ENCODE results near the gene RNF207. TPM values are rescaled to one million over a fixed set of nuclear protein-coding genes. Genes with fewer than 3 reads are reported as not detected.

RNF207 gene
- total and polyA plus RNA-seq, 2 donors (not counting 3 experiments of a cell fraction or from before 2014, with no cell fraction given) = 3.2 to 8.2 TPM

DNA sequence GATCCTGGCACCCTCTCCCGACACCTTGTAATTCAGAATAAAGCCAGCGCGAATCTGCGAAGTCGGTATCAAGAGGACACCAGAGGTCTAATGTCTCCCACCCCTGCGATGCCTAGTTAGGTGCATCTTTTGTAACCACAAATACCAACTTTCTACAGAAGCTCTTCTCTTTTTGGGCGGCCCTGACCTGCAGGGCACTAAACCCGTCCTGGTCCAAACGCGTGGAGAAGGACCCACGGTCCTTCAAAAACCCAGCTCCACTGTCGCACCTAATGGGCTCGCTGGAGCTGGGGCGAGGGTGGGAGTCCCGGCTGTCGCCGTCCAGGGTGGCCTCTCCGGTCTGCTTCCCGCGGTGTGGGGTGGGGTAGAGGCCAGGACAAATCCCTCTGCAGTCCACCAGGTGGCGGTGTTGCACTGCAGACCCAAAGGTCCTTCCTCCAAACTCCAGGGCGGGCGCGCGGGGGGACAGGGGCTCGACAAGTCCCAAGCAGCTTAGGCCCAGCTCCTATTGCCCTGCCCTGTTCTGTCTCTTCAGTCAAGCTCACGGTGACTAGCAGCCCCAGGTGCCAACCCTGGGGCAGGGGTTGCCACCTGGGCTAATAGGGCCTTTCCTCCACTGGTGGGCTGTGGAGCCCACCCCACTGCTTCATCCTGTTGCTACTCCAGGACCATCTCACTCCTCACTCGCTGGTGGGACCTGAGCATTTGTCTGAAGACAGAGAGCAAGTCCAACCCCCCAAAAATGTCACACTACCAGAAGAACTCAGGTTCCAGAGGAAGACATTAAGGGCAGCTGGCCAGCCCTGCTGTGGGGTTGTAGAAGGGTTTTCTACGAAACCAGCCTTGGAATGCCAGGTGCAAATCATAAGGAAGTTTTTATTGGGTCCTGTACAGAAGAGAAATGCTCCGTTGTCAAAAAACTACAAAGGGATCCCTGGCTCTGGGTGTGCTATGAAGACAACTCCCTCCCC is 40.9 kb downstream of the RNF207 start:
- no peaks in the 10 kb centered on the region for H3K9me3 ChIP-seq (replicated peaks; ENCODE audit: control insufficient read depth, insufficient read depth, low read length)
- no peaks in the 10 kb centered on the region for H4K20me1 ChIP-seq (replicated peaks; ENCODE audit: control insufficient read depth, extremely low read depth, insufficient read depth, low read length)
- TF ChIP-seq MYC (IDR thresholded peaks at IDR 0.05; ENCODE audit: low read depth, low read length) = no peak
- TF ChIP-seq, protein P1, sequence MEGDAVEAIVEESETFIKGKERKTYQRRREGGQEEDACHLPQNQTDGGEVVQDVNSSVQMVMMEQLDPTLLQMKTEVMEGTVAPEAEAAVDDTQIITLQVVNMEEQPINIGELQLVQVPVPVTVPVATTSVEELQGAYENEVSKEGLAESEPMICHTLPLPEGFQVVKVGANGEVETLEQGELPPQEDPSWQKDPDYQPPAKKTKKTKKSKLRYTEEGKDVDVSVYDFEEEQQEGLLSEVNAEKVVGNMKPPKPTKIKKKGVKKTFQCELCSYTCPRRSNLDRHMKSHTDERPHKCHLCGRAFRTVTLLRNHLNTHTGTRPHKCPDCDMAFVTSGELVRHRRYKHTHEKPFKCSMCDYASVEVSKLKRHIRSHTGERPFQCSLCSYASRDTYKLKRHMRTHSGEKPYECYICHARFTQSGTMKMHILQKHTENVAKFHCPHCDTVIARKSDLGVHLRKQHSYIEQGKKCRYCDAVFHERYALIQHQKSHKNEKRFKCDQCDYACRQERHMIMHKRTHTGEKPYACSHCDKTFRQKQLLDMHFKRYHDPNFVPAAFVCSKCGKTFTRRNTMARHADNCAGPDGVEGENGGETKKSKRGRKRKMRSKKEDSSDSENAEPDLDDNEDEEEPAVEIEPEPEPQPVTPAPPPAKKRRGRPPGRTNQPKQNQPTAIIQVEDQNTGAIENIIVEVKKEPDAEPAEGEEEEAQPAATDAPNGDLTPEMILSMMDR (IDR thresholded peaks at IDR 0.05; ENCODE audit: extremely low read depth in 1 of 2, insufficient read depth in 1 of 2, low read depth in 1 of 2, low read length in 2 of 2) = peak; percentile 81 to 94
- no peak overlapping the region for H3K4me2 ChIP-seq (ENCODE audit: insufficient read depth, low read length)
- no TSS peak for BruUV-seq (replicated peaks)
- H3K79me2 ChIP-seq (ENCODE audit: control insufficient read depth, insufficient read depth, low read length) = no peaks in the 10 kb centered on the region
- H3K4me3 ChIP-seq (replicated peaks in 1 of 3; ENCODE audit: insufficient read depth in 1 of 3, low read depth in 1 of 3, low read length in 3 of 3) = no peak overlapping the region
- POLR2A ChIA-PET = no interaction called here
- peaks cover 23 to 37% of the 10 kb centered on the region in 2 experiments for H3K27me3 ChIP-seq (ENCODE audit: control insufficient read depth in 2 of 2, insufficient read depth in 2 of 2, low read length in 2 of 2)
- intact Hi-C loops (cut with micrococcal nuclease) (loop anchor here (1.0 kb wide), 5 partner anchors 14 to 192 kb away; no protein-coding TSS in a partner anchor), dilution Hi-C loops (cut with MboI; ENCODE audit: extremely low pct_ligation_motif_present, low sequenced_read_pairs) (no loop called here)
- CTCF ChIA-PET = interaction anchor here (0.6 to 7.8 kb wide), 53 partner anchors 9 to 399 kb away, joined by 3 to 208 read pairs (median 5); partner anchors contain the start of genes ACOT7, GPR153, ICMT and PLEKHG5
- H3K9me1 ChIP-seq (replicated peaks; ENCODE audit: control insufficient read depth, extremely low read depth, insufficient read depth, low read length) = no peaks in the 10 kb centered on the region
- no peak overlapping the region for H3K27ac ChIP-seq (ENCODE audit: insufficient read depth, low read depth, low read length)
- peaks cover 5% of the 10 kb centered on the region for H3K4me1 ChIP-seq (ENCODE audit: control insufficient read depth, extremely low read depth, insufficient read depth, low read length)
- peak; percentile 58 for DNase-seq (ENCODE audit: low read depth, low spot score)
- FAIRE-seq = peak; percentile 77
- no peaks in the 10 kb centered on the region for H3K36me3 ChIP-seq (ENCODE audit: control insufficient read depth in 2 of 2, extremely low read depth in 1 of 2, insufficient read depth in 2 of 2, low read length in 2 of 2)
- H2AFZ ChIP-seq (ENCODE audit: low read depth, low read length) = no peak overlapping the region
- H3K9ac ChIP-seq (replicated peaks; ENCODE audit: extremely low read depth, insufficient read depth, low read length) = no peak overlapping the region

DNA sequence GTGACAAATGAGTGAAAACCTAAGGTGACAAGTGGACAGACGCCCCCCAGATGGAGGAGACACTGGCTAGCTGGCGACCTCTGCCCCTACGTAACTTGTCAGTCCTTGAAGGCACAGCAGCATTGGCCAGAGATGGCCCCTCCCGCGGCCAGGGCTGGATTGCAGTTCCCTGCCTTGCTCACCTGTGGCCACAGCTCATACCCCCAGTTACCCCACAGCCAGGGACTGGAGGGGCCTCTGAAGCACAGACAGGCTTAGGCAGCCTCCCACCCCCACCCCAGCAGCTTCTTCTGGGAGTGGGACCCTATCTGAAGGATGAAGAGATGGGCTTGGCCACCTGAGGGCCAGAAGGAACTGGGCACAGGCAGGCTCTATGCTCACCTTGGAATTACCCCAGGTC is 41.7 kb downstream of the RNF207 start:
- H4K20me1 ChIP-seq (replicated peaks; ENCODE audit: control insufficient read depth, extremely low read depth, insufficient read depth, low read length) = no peaks in the 10 kb centered on the region
- no TSS peak for BruUV-seq (replicated peaks)
- H3K36me3 ChIP-seq (ENCODE audit: control insufficient read depth in 2 of 2, extremely low read depth in 1 of 2, insufficient read depth in 2 of 2, low read length in 2 of 2) = no peaks in the 10 kb centered on the region
- H3K79me2 ChIP-seq (ENCODE audit: control insufficient read depth, insufficient read depth, low read length) = no peaks in the 10 kb centered on the region
- dilution Hi-C loops (cut with MboI; ENCODE audit: extremely low pct_ligation_motif_present, low sequenced_read_pairs) = no loop called here
- ChIA-PET CTCF (interaction anchor here (0.9 to 7.8 kb wide), 23 partner anchors 9 to 254 kb away, joined by 3 to 208 read pairs (median 11); partner anchors contain the start of genes ACOT7, GPR153 and RNF207), POLR2A (interaction anchor here (0.6 kb wide), 1 partner anchor 216 kb away, joined by 3 read pairs; no protein-coding TSS in a partner anchor)
- no peaks in the 10 kb centered on the region for H3K9me3 ChIP-seq (replicated peaks; ENCODE audit: control insufficient read depth, insufficient read depth, low read length)
- H3K9me1 ChIP-seq (replicated peaks; ENCODE audit: control insufficient read depth, extremely low read depth, insufficient read depth, low read length) = no peaks in the 10 kb centered on the region
- TF ChIP-seq POLR2A (IDR thresholded peaks at IDR 0.05; ENCODE audit: low read depth, low read length) (no peak), GATA2 (IDR thresholded peaks at IDR 0.05; ENCODE audit: insufficient read depth, insufficient read length, low read depth, low read length) (no peak), JUN (IDR thresholded peaks at IDR 0.05; ENCODE audit: borderline replicate concordance, insufficient read depth, insufficient read length, low read depth) (no peak), MYC (IDR thresholded peaks at IDR 0.05; ENCODE audit: low read depth, low read length) (no peak), POLR2AphosphoS5 (IDR thresholded peaks at IDR 0.05; ENCODE audit: insufficient read depth, low read depth, low read length) (no peak), EZH2 (IDR thresholded peaks at IDR 0.05; ENCODE audit: borderline replicate concordance, low read depth, low read length, severe bottlenecking) (no peak), FOS (IDR thresholded peaks at IDR 0.05; ENCODE audit: borderline replicate concordance, insufficient read depth, low read length) (no peak)
- TF ChIP-seq, protein P1 (IDR thresholded peaks at IDR 0.05; ENCODE audit: extremely low read depth in 1 of 2, insufficient read depth in 1 of 2, low read depth in 1 of 2, low read length in 2 of 2) = no peak
- TF ChIP-seq, protein P2, sequence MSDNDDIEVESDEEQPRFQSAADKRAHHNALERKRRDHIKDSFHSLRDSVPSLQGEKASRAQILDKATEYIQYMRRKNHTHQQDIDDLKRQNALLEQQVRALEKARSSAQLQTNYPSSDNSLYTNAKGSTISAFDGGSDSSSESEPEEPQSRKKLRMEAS (IDR thresholded peaks at IDR 0.05; ENCODE audit: insufficient read depth, insufficient read length) = no peak
- intact Hi-C loops (cut with micrococcal nuclease) = no loop called here
- H3K27me3 ChIP-seq (ENCODE audit: control insufficient read depth in 2 of 2, insufficient read depth in 2 of 2, low read length in 2 of 2) = peaks cover 23 to 30% of the 10 kb centered on the region in 2 experiments
- H2AFZ ChIP-seq (ENCODE audit: low read depth, low read length) = no peak overlapping the region
- H3K9ac ChIP-seq (replicated peaks; ENCODE audit: extremely low read depth, insufficient read depth, low read length) = no peak overlapping the region
- no peak overlapping the region for H3K27ac ChIP-seq (ENCODE audit: insufficient read depth, low read depth, low read length)
- H3K4me2 ChIP-seq (ENCODE audit: insufficient read depth, low read length) = no peak overlapping the region
- FAIRE-seq (no peak), DNase-seq (ENCODE audit: low read depth, low spot score) (no peak)
- H3K4me1 ChIP-seq (ENCODE audit: control insufficient read depth, extremely low read depth, insufficient read depth, low read length) = peaks cover 5% of the 10 kb centered on the region
- no peak overlapping the region for H3K4me3 ChIP-seq (replicated peaks in 1 of 3; ENCODE audit: insufficient read depth in 1 of 3, low read depth in 1 of 3, low read length in 3 of 3)

Data from endothelial cell of umbilical vein (primary cell).